CD4-positive, alpha-beta T cell treated with Interleukin-4 for 4 hours (primary cell): ENCODE measurements around the gene HDAC5.
"Not testable (repeated sequence)": the region's sequence is repeated elsewhere in the genome, so short reads cannot be mapped to it uniquely, and the experiment has no call there.

Source experiments
- DNase-seq: peaks from one replicate; pipeline ENCODE4 v3.0.0-alpha.2; 2020

HDAC5 gene

GRCh38 chr17:44123356-44124117 is at the start of gene HDAC5:
HDAC5 (minus strand) TSS chr17:44123641; CDS start chr17:44117515, 6,126 bp downstream.
- peak; percentile 95 for DNase-seq

- no peak for DNase-seq
Observed at GRCh38 chr17:44171931-44172455, 48.6 kb upstream of the HDAC5 start.

- no peak for DNase-seq
Observed at GRCh38 chr17:44170499-44171201, 47.2 kb upstream of the HDAC5 start, which contains the start of gene ASB16. ASB16 (plus strand) TSS chr17:44170704; CDS start chr17:44170790, 86 bp downstream.

- DNase-seq = no peak
Observed at GRCh38 chr17:44170135-44170498, 46.7 kb upstream of the HDAC5 start.

GRCh38 chr17:44167181-44167861 is 43.9 kb upstream of the HDAC5 start:
- no peak for DNase-seq

GRCh38 chr17:44164476-44164875 is 41.0 kb upstream of the HDAC5 start:
- no peak for DNase-seq

GRCh38 chr17:44159519-44160210 is 36.2 kb upstream of the HDAC5 start:
- peak; percentile 61 for DNase-seq

- no peak for DNase-seq
Observed at GRCh38 chr17:44155488-44155887, 32.0 kb upstream of the HDAC5 start.

- DNase-seq = no peak
Observed at GRCh38 chr17:44152875-44153274, 29.4 kb upstream of the HDAC5 start.

GRCh38 chr17:44149750-44150329 is 26.4 kb upstream of the HDAC5 start:
- no peak for DNase-seq

GRCh38 chr17:44149066-44149465 is 25.6 kb upstream of the HDAC5 start:
- DNase-seq = not testable (repeated sequence)

GRCh38 chr17:44147812-44148211 is 24.4 kb upstream of the HDAC5 start:
- no peak for DNase-seq

GRCh38 chr17:44146375-44147346 is 23.2 kb upstream of the HDAC5 start:
- no peak for DNase-seq

GRCh38 chr17:44144966-44145739 is 21.7 kb upstream of the HDAC5 start:
- DNase-seq = no peak

GRCh38 chr17:44143921-44144320 is 20.5 kb upstream of the HDAC5 start:
- DNase-seq = not testable (repeated sequence)

- peak; percentile 48 for DNase-seq
Observed at GRCh38 chr17:44137891-44138709, 14.7 kb upstream of the HDAC5 start.

- no peak for DNase-seq
Observed at GRCh38 chr17:44134752-44135568, 11.5 kb upstream of the HDAC5 start.

- no peak for DNase-seq
Observed at GRCh38 chr17:44133918-44134476, 10.6 kb upstream of the HDAC5 start.
